Stimulated activated CD4-positive, alpha-beta T cell treated with anti-CD3 and anti-CD28 coated beads, Interleukin-4, amount 100 ng/mL, for 4 hours (primary cell): ENCODE data around the gene TNS3.

Experiments used
- DNase-seq, 2 experiments: peaks; one replicate each; pipeline ENCODE4 v3.0.0-alpha.2; 2020

TNS3 gene

DNA sequence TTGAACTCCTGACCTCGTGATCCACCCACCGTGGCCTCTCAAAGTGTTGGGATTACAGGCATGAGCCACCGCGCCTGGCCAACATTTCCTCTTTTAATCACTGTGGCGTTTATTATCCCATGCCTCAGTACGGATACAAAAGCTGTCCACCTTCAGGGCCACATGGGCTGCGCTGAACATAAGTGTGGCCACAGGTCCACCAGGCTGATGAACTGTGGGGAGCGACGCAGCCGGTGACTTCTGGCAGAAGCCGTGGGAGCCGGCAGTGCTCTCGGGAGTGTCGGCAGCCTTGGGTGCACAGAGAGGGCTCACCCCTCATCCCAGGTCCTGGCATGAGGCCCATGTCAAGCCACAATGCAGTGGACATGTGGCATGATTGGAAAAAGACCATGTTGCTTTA, 223.6 kb downstream of the TNS3 start:
- no peak for DNase-seq

DNA sequence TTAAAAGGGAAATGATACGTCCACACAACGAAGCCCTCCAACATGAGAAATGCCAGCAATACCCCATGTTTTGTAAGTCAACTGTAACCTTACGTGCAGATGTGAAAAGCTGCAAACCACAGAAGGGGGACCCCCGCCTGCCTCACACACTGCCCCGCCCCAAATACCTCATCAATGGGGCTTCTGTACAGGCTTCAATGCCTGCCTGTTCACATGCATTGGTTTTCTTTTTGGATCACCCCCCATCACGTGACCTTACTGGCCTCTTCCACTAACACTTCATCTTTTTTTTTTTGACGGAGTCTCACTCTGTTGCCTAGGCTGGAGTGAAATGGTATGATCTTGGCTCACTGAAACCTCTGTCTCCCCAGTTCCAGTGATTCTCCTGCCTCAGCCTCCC, 224.0 kb downstream of the TNS3 start:
- no peak for DNase-seq

DNA sequence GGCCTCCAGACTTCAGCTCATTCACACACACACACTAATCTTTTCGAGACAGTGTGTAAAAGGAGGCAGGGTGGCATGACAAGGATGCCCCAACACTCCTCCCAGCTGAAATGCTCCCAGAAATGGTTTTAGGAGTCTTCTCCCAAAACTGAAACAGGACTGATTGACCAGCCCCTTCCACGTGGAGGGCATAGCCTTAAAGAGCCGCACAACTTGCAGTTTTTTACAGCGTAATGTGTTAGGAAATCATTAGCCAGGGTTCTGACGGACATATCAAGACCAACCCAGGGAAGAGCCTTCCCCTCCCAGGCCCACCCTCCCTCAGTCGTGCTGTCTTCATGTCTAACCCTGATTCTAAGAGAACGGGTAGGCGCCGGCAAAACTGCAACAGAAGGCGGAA, 224.6 kb downstream of the TNS3 start:
- no peak for DNase-seq

DNA sequence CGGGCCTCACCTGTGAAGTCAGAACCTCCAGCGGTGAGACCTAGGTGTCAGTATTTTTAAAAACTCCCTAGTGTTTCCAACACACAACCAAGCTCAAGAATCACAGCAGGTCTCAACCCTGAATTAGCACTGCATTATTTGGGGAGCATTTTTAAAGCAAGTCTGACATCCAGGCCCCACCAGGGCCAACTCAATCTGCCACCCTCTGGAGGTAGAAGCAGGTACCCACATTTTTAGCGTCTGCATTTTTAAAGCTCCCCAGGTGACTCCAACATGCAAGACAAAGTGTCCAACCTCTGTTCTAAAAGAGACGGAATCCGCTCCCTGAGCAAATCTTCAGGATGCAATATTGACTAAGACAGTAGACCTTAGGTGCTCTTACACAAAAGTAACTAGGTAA, 225.7 kb downstream of the TNS3 start:
- no peak for DNase-seq

DNA sequence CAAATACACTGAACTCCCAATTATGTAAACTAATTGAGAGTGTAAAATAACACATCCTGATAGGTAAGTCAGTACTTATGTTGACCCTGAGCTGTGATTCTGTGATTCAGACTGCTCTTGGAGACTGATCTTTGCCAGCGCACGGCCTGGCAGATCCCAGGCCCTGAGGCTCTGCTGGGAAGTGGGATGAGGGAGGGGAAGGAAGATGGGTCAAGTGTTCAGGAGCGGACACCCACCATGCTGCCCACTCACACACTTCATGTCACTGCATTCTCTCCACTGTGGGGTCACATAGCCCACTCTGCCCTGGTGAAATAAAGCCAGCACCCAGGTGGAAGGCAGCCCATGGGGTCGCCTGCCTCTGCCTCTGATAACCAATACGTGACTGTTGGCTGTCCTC, 226.2 kb downstream of the TNS3 start:
- no peak for DNase-seq

DNA sequence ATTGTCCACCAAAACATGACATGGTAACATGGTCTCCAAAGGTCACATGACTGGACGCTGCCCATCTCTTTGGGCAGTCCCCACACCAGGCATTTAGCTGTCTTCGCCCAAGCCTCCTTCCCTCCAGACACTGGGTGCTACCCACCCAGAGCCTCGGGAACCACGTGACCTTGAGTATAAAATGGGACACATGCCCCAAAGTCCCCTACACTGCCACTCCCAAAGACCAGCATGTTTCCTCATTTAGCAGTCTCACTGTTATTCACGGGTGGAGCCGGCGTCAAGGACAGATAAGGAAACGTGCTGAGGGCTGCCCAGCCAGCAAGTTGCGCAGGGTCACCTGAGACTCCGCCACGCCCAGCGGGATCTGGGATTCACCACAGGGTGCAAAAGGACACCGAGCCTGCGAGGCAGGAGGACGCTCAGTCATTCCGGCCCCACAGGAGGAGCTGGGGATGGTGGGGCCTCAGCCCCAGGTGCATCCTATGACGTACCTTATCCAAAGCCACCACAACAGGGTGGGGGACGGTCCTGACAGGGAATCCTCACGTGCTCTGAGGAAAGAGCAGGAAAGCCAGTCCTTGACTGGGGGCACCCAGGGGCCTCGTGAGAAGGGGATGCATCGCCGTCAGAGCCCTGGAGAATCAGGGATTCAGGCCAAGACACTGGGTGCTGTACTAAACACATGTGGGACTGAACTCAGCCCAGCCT, 226.9 kb downstream of the TNS3 start:
- no peak for DNase-seq

DNA sequence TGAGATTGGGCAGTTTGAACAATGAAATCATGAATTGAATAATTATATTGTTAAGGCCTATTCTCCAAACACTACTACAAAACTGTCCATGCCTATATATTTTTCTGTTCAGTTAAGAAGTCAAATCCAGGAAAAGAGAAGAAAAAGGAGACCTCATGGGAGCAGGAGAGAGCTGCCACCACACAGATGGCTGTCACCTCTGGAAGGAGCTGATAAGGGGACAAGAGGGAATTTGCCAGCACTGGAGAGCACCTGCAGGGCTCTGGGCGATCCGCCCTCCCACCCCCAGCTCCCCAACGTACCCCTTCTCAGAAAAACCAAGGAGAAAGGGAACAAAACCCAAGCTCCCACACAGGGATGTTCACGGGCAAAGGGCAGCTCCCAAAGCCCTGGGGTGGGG, 227.8 kb downstream of the TNS3 start:
- DNase-seq = no peak

- DNase-seq = no peak
These were observed 229.4 kb downstream of the TNS3 start for GRCh38 chr7:47352394-47352968.

- DNase-seq = no peak
These were observed 230.4 kb downstream of the TNS3 start for GRCh38 chr7:47351233-47352154.

DNA sequence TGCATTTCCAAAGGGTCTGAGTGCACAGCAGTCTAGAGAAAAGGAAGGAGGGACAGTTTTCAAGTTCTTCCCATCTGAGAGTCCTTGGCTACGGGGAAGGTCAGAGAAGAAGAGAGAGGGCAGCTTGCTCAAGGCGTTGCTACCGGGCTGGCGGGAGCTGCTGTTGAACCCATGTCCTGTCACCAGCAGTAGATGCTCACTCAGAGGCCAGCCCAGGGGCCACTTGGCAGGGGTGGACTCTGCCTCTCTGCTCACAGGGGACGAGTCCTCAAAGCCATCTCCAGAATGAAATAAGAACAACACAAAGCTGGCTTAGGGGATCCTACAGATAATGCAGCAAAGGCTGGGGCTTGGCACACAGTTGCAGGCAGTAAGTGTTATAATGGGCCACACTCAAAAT, 231.5 kb downstream of the TNS3 start:
- DNase-seq = no peak

- DNase-seq = no peak
These were observed 232.5 kb downstream of the TNS3 start for GRCh38 chr7:47349401-47349800.

- DNase-seq = no peak
These were observed 234.0 kb downstream of the TNS3 start for GRCh38 chr7:47347816-47348385.

DNA sequence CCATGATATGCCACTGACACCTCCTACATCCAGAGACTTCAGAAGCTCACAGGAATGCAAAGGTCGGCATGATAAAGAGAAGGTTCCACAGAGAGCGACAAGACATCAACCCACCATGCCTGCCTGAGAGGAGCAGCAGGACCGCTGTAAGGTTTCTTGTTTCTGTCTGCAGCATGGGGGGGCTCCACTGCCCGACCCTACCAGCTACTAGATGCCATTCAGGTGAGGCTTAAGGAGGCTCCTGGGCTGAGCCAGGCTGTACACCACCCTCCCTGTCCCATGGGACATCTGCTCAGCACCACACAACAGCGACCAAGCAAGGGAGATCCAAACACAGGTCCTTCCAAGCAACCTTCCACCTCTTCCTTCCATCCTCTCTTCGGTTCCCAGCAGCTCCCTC, 234.6 kb downstream of the TNS3 start:
- no peak for DNase-seq

- no peak for DNase-seq
These were observed 235.5 kb downstream of the TNS3 start for GRCh38 chr7:47346377-47346914.

DNA sequence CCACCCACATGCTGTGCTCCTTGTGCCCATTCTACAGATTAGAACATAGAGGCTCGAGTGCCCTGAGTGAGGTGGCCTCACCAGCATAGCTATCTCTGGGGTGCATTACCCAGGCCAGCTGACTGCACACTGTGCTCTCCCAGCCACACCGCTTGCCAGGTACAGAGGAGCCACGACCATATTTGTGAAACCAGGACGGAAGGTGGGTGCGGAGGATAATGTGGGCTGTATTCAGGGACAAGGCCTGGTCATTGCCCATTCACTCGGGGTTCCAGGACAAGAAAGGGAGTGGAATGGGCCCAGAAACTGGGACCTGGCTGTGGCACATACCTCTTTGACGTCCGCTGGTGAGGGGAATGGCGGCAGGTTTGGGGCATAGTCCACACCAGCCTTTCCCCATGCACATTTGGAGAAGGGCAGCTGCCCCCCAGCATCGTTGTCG, 236.0 kb downstream of the TNS3 start:
- DNase-seq = no peak

- DNase-seq = no peak
These were observed 237.5 kb downstream of the TNS3 start for GRCh38 chr7:47344171-47344955.

GRCh38 chr7:47343061-47343455, 238.9 kb downstream of the TNS3 start:
- DNase-seq = no peak

DNA sequence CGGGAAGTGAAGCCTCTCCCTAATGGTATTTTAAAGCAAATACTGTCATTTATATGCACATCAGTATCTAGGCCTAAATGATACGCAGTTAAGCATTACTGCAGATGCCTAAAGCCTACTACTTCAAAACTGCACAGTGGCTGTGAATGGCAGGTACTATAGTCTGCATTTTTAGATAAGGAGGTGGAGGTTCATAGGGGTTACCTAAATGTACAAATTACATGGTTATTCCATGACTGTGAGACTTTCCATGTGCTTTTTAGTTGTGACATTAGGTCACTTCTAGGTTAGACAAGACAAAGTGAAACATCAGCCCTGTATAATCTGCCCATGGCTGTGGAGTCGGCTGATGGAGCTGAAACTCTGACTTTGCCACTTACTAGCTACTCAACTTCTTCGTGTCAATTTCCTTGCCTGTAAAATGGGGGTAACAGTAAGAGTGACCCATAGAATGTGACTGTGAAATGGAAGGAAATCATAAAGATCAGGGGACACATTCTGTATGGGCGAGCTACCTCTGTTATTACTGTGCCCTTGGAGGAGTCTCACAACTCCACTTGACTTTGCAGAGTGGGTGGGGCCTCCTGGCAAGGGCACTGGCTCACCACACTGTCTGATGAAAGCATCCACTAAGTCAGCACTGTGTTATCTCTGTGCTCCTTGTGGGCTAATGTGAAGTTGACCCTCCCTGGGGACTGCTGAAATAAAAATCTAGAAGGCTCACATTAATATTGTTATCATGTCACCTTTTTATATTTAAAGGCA, 239.4 kb downstream of the TNS3 start:
- no peak for DNase-seq

DNA sequence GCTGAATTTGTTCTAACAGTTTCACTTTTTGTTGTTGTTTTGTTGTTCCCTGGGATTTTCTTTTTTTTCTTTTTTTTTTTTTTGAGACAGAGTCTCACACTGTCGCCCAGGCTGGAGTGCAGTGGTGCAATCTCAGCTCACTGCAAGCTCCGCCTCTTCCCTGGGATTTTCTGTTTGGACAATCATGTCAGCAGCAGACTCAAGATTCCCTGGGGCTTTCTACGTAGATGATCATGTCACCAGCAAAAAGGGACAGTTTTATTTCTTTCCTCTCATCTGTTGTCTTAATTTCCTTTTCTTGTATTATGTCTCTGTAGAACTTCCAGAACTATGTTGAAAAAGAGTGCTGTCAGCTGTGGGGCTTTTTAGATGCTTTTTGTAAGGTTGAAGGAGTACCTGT, 241.4 kb downstream of the TNS3 start:
- no peak for DNase-seq

- DNase-seq = no peak
These were observed 243.9 kb downstream of the TNS3 start for GRCh38 chr7:47338026-47338425.

DNA sequence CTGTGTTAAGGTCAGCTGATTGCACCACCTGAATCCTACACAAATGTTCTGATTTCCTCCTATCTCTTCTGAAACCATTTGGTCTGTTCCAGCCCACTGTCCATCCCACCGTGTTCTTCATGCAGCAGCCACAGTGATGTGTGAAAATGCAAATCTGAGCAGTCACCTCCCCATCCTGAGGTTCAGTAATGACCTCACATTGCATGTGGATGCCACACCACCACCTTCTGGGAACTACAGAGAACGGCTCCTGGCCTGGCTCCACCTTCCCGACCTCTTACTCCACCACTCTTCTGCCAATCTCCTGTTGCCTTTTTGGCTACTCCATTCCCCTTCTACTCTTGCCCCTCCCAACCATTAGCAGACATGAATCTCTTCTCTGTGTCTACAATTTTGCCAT, 244.4 kb downstream of the TNS3 start:
- no peak for DNase-seq
